CD1c-positive myeloid dendritic cell (primary cell): ENCODE results near the gene GIPR.
"Not testable (repeated sequence)": the region's sequence is repeated elsewhere in the genome, so short reads cannot be mapped to it uniquely, and the experiment has no call there.

Source experiments
- DNase-seq: peaks from one replicate; pipeline ENCODE4 v3.0.0-alpha.2; 2016; ENCODE audit errors: extremely low spot score

GIPR gene

GRCh38 chr19:45667620-45668341 lies at the start of gene GIPR:
TSS of gene GIPR (plus strand) at chr19:45668221. CDS start at chr19:45669521, 1,300 bp downstream.
- peak; percentile 71 for DNase-seq

- no peak for DNase-seq
Observed at GRCh38 chr19:45621389-45621788, 46.6 kb upstream of the GIPR start.

- DNase-seq: no peak
Observed at GRCh38 chr19:45621976-45622503, 46.0 kb upstream of the GIPR start.

- no peak for DNase-seq
Observed at GRCh38 chr19:45623984-45624383, 44.0 kb upstream of the GIPR start.

GRCh38 chr19:45628219-45628618 lies 39.8 kb upstream of the GIPR start:
- DNase-seq: not testable (repeated sequence)

GRCh38 chr19:45629704-45630103 lies 38.3 kb upstream of the GIPR start:
- no peak for DNase-seq

- no peak for DNase-seq
Observed at GRCh38 chr19:45630463-45630862, 37.6 kb upstream of the GIPR start.

- DNase-seq: peak; percentile 31
Observed at GRCh38 chr19:45632468-45633196, 35.4 kb upstream of the GIPR start.

GRCh38 chr19:45636275-45636674 lies 31.7 kb upstream of the GIPR start:
- DNase-seq: no peak

- no peak for DNase-seq
Observed at GRCh38 chr19:45636902-45637301, 31.1 kb upstream of the GIPR start.

GRCh38 chr19:45637890-45638667 lies 29.9 kb upstream of the GIPR start:
- DNase-seq: no peak

GRCh38 chr19:45638930-45639729 lies 28.9 kb upstream of the GIPR start, which contains the start of gene EML2:
TSS of gene EML2 (minus strand) at chr19:45639397. CDS start at chr19:45639376, 21 bp downstream.
- DNase-seq: peak; percentile 37

GRCh38 chr19:45640849-45641273 lies 27.2 kb upstream of the GIPR start:
- no peak for DNase-seq

- peak; percentile 87 for DNase-seq
Observed at GRCh38 chr19:45641274-45642105, 26.5 kb upstream of the GIPR start.

- peak; percentile 90 for DNase-seq
Observed at GRCh38 chr19:45643024-45643926, 24.7 kb upstream of the GIPR start.

GRCh38 chr19:45643927-45644771 lies 23.9 kb upstream of the GIPR start:
- no peak for DNase-seq

- DNase-seq: no peak
Observed at GRCh38 chr19:45645068-45645630, 22.9 kb upstream of the GIPR start.
